Measurements from ENCODE around the gene GDPGP1. TPM values are rescaled to one million over a fixed set of nuclear protein-coding genes. Genes with fewer than 3 reads are reported as not detected.
"Not testable (repeated sequence)": the region's sequence is repeated elsewhere in the genome, so short reads cannot be mapped to it uniquely, and the experiment has no call there.

The GDPGP1 gene, protein sequence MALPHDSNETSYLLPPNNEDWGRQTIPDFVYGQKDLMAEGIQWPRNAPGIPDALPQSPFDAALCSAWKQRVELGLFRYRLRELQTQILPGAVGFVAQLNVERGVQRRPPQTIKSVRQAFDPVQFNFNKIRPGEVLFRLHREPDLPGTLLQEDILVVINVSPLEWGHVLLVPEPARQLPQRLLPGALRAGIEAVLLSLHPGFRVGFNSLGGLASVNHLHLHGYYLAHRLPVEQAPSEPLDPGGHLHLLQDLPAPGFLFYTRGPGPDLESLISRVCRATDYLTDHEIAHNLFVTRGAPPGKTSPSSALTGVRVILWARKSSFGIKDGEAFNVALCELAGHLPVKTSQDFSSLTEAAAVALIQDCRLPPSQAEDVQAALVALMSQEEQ
- 1 to 10 TPM; 3.4 to 9.4 (median 7.5) TPM for total RNA-seq

DNA sequence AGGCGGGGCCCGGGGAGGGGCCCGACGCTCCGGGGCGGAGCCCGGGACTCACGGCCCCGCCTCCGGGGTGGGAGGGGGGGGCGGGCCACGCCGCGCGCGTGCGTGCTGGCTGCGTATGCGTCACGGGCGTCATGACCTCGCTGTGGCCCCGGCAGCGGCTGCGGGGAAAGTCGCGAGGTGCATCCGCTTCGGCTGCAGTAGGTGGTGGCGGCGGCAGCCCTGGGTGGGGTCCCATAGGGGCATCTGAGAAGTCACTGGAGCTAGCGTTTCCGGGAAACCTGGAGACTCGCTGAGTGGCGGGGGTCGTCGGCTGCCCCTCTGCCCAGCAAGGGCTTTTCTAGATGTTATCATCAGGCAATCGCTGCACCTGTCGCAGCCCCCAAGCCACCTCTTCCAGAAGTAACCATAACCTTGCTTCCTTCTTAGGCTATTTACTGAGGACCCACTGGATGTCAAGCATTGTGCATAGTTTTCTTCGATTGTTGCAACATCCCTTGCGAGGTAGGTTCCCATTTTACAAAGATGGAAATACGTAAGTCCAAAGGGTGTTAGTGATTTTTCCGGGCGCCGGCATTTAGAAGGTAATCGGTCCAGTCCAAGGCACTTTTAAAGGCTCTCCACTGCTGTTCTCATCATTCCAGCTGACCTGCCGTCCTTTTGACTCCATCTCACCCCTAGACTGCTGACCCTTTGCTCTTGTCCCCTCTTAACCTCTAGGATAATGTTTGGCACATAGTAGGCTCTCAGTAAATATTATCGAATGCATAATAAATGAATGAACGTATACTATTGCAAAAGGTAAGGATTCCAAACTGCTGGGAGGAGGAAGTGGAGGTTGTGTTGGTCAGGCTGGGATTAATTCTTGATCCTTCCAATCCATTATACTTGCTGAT lies at the start of gene GDPGP1:
TSS of gene GDPGP1 (plus strand) at position 114 of the 893 bp plus-strand sequence. CDS start 6,700 bp downstream, outside the sequence.
- no peak for DNase-seq (ENCODE audit: low spot score in 2 of 2)
- no peaks in the 10 kb centered on the region for H3K27me3 ChIP-seq
- H3K27ac ChIP-seq: peak within 1 kb of the TSS; percentile 86 to 96
- H3K9me3 ChIP-seq: no peaks in the 10 kb centered on the region
- peak within 1 kb of the TSS; percentile 71 to 94 (median 89) for H3K4me3 ChIP-seq
- peaks cover 0 to 6% of the 10 kb centered on the region in 2 donors for H3K4me1 ChIP-seq
- TF ChIP-seq POLR2AphosphoS5 (IDR thresholded peaks at IDR 0.05) (peak in 1 of 3 donors; percentile 34), POLR2A (IDR thresholded peaks at IDR 0.05) (no peak)
- TF ChIP-seq, protein P1, sequence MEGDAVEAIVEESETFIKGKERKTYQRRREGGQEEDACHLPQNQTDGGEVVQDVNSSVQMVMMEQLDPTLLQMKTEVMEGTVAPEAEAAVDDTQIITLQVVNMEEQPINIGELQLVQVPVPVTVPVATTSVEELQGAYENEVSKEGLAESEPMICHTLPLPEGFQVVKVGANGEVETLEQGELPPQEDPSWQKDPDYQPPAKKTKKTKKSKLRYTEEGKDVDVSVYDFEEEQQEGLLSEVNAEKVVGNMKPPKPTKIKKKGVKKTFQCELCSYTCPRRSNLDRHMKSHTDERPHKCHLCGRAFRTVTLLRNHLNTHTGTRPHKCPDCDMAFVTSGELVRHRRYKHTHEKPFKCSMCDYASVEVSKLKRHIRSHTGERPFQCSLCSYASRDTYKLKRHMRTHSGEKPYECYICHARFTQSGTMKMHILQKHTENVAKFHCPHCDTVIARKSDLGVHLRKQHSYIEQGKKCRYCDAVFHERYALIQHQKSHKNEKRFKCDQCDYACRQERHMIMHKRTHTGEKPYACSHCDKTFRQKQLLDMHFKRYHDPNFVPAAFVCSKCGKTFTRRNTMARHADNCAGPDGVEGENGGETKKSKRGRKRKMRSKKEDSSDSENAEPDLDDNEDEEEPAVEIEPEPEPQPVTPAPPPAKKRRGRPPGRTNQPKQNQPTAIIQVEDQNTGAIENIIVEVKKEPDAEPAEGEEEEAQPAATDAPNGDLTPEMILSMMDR (IDR thresholded peaks at IDR 0.05): no peak
- intact Hi-C loops (cut with DNase I; ENCODE audit: low total_unique reads): no loop called here
- H3K36me3 ChIP-seq: no peaks in the 10 kb centered on the region

DNA sequence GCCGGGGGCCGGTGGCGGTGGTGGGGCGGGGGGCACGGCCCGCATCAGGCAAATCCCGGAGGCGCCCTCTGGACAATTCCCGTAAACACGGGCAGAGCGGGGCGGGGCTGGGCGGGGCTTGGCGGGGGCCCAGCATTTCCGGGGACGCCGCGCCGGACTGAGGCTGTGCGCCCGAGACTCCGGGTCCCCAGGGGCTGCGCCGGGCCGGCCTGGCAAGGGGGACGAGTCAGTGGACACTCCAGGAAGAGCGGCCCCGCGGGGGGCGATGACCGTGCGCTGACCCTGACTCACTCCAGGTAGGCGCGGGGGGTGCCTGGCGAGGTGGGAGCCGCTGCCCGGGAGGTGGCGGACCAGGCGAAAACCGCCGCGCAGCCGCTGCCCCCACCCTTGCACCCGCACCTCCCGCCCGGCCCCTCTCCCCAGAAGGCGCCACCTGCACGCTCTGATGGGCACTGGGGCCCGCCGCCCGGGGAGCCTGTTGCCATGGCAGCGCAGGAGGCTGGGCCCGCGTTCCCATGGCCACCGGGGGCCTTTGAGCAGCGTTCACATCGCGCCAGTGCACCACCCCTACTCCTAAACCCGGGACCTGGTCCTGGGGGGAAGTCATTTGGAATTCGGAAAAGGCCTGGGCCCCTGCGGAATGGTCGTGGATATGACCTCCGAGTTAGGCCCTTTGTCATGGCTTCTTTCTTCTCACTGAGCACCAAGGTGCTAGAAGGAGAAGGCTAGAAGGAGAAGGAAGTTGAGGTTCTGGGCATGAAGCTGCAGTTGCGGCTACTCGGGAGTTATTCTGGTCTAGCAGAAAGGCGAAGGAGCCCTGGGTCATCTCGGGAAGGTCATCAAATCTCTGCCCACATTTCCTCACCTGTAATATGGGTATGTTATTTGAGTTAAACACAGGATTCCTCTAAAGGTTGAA lies 49.0 kb upstream of the GDPGP1 start:
- H3K4me1 ChIP-seq: no peaks in the 10 kb centered on the region

DNA sequence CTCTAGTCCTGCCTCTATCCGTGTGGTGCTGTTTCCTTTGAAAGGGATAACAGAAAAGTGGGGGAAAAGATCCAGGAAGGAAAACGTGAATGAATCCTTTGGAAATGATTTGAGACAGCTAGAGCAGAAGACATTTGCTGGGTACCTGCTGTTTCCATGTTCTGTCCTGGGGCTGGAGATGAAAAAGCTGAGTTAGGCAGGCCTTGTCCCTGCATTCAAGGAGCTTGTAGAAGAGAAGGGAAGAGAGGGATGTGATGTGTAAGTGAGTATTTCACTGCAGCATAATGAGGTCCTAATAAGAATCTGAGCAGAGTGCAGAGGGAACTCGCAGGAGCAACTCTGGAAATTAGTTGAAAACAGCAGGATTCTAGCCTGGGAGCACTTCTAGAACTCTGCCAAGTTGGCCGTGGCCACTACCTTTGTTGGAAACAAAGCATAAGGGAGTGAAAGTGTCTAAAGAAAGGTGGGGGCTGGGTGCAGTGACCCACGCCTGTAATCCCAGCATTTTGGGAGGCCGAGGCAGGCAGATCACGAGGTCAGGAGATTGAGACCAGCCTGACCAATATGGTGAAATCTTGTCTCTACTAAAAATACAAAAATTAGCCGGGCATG lies 46.6 kb upstream of the GDPGP1 start:
- no peaks in the 10 kb centered on the region for H3K36me3 ChIP-seq
- TF ChIP-seq, protein P1 (IDR thresholded peaks at IDR 0.05): no peak
- TF ChIP-seq POLR2A (IDR thresholded peaks at IDR 0.05): no peak
- TF ChIP-seq POLR2AphosphoS5 (IDR thresholded peaks at IDR 0.05): no peak
- DNase-seq (ENCODE audit: low spot score in 2 of 2): no peak
- H3K27me3 ChIP-seq: no peaks in the 10 kb centered on the region
- intact Hi-C loops (cut with DNase I; ENCODE audit: low total_unique reads): no loop called here
- H3K4me1 ChIP-seq: peaks cover 0 to 12% of the 10 kb centered on the region in 2 donors
- peak overlapping the region in 2 of 3 donors; percentile 13 to 46 for H3K4me3 ChIP-seq
- peak overlapping the region; percentile 78 to 97 for H3K27ac ChIP-seq
- H3K9me3 ChIP-seq: no peaks in the 10 kb centered on the region

More for the DNA sequence above, 49.0 kb upstream of the GDPGP1 start:
- DNase-seq (ENCODE audit: low spot score in 2 of 2): peak; percentile 43 to 77
- H3K36me3 ChIP-seq: no peaks in the 10 kb centered on the region
- intact Hi-C loops (cut with DNase I; ENCODE audit: low total_unique reads): no loop called here
- no peaks in the 10 kb centered on the region for H3K27me3 ChIP-seq
- peak overlapping the region; percentile 63 to 86 (median 85) for H3K4me3 ChIP-seq
- H3K9me3 ChIP-seq: no peaks in the 10 kb centered on the region
- TF ChIP-seq POLR2AphosphoS5 (IDR thresholded peaks at IDR 0.05) (no peak), POLR2A (IDR thresholded peaks at IDR 0.05) (peak; percentile 38)
- peak overlapping the region; percentile 97 to 98 for H3K27ac ChIP-seq

DNA sequence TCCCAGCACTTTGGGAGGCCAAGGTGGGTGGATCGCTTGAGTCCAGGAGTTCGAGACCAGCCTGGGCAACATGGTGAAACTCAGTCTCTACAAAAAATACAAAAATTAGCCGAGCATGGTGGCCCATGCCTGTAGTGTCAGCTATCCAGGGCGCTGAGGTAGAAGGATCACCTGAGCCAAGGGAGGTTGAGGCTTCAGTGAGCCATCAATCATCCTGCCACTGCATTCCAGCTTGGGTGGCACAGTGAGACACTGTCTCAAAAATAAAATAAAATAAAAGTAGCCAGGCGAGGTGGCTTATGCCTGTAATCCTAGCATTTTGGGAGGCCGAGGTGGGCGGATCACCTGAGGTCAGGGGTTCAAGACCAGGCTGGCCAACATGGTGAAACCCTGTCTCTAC lies 45.9 kb upstream of the GDPGP1 start:
- H3K4me3 ChIP-seq; H3K9me3 ChIP-seq; intact Hi-C loops (cut with DNase I; ENCODE audit: low total_unique reads); DNase-seq (ENCODE audit: low spot score in 2 of 2); H3K27me3 ChIP-seq; H3K36me3 ChIP-seq: not testable (repeated sequence)
- Histone ChIP-seq H3K27ac (peak overlapping the region; percentile 3 to 15), H3K4me1 (peaks cover 0 to 17% of the 10 kb centered on the region in 2 donors)

DNA sequence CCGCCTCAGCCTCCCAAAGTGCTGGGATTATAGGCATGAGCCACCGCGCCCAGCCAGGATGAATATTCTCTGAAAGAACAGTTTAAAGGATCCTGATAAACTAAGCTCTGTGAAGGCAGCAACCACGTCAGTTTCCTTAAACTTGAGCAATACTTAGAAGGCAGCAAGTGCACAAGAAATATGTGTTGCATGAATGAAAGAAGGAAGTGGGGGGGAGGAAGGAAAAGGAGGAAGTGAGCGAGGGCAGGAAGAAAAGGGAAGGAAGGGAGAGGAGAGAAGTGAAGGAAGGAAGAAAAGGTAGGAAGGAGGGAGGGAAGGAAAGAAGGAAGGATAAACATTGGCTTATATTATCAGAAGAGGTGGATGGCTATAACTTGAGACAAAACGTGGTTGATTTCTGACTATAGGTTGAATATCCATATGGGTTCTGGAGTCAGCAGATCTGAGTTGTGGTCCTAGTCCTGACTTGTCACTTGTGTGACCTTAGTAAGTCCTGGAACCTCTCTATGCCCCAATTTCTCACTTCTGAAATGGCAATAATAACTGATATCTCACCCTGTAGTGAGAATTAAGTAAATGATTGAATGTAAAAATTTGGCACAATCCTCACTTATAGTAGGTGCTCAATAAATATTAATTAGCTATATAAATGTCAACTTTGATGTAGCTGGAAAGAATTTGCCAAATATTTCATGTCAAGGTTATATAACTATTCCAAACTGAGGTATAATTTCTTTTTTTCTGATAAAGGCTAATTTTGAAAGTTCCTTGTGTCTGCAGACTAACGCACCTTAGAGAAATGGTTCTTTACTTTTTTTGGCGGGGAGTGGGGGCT lies 44.9 kb upstream of the GDPGP1 start:
- Histone ChIP-seq H3K36me3 (no peaks in the 10 kb centered on the region), H3K4me1 (peaks cover 0 to 22% of the 10 kb centered on the region in 2 donors), H3K9me3 (no peaks in the 10 kb centered on the region), H3K27me3 (no peaks in the 10 kb centered on the region), H3K27ac (peak overlapping the region; percentile 62 to 77), H3K4me3 (no peak overlapping the region)
- DNase-seq (ENCODE audit: low spot score in 2 of 2): no peak
- TF ChIP-seq, protein P1 (IDR thresholded peaks at IDR 0.05): no peak
- intact Hi-C loops (cut with DNase I; ENCODE audit: low total_unique reads): no loop called here

All from breast epithelium (tissue), 4 donors.